ENCODE data around the gene POLQ.
A peak's percentile ranks its signal among the peaks of the same experiment; 100 is the strongest.
"Not testable (repeated sequence)": the region's sequence is repeated elsewhere in the genome, so short reads cannot be mapped to it uniquely, and the experiment has no call there.

POLQ gene

DNA sequence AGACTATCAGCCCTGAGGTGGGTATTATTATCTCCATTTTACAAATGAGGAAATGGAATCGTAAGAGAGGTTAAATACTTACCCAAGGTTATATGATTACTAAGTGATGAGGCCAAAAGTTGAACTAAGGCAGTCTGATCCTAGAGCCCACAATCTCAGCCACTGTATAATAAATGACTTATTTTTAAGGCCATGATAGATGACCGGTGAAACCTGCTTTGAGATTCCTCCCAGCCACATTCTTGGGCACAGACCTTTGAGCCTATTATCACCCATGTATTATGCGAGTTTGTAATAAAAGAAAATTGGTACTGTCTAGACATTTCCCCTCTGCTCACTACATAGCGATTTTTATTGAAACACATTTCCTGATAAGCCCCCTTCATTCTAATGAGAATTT, 37.4 kb downstream of the POLQ start:
- DNase-seq = no peak

DNA sequence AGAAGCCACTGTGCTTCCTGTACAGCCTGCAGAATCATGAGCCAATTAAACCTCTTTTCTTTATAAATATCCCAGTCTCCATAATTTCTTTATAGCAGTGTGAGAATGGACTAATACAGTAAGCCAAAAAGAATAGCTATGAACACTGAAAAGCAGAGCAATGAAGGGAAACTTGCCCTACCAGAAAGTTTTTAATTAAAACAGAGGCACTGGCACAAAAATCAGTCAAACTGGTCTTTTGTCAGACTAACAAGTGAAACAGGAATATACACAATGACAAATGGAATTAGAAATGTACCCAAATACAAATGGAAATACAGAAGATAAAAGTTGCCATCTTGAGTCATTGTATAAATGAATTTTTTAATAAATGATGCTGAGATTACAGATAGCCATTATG, 40.5 kb downstream of the POLQ start:
- no peak for DNase-seq

DNA sequence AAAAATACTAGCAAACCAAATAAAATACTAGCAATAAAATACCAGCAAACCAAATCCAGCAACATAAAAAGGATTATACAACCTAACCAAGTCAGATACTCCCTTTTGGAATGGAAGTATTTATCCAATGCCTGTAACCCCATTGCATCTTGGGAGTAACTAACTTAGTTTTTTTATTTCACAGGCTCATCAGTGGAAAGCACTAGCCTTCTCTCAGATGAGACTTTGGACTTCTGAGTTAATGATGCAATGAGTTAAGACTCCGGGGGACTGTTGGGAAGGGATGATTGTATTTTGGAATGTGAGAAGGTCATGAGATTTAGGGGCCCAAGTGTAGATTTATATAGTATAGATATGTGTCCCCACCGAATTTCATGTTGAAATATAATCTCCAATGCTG, 41.2 kb downstream of the POLQ start:
- no peak for DNase-seq

DNA sequence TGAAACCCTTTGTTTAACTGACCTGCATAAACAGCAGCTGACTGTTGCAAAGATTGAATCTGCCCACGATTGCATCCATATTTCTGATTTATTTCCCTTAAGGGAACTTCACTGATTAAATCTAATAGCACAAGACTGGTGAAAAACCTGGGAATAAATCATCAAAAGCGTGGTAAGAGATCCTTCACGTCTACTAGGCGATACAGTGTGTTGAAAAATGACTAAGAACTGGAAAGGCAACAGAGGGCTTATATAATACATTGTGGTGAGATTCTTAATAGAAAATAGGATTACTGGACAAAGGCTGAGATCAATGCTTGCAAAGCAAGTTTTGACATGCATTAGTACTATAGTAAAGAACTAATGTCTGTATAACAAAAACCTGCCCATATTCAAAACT, 49.0 kb downstream of the POLQ start:
- DNase-seq = no peak

DNA sequence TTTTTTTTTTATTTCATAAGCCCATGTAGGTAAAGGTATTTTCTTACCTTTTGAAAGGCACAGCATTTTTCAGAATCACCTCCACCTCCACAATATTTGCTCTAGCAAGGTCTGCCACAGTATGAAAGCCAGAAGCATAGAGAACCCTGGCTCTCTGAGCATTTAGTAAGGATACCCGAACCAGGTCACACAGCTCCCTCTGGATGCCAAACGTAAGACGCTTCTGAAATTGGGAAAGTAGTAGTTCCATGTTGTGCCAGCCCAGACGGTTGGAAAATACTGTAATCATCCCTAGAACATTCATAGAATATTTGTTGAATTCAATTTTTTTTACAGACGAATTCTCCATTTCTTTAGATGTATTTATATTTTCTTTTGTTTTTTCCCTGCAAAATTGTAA, 52.4 kb downstream of the POLQ start:
- DNase-seq = no peak

DNA sequence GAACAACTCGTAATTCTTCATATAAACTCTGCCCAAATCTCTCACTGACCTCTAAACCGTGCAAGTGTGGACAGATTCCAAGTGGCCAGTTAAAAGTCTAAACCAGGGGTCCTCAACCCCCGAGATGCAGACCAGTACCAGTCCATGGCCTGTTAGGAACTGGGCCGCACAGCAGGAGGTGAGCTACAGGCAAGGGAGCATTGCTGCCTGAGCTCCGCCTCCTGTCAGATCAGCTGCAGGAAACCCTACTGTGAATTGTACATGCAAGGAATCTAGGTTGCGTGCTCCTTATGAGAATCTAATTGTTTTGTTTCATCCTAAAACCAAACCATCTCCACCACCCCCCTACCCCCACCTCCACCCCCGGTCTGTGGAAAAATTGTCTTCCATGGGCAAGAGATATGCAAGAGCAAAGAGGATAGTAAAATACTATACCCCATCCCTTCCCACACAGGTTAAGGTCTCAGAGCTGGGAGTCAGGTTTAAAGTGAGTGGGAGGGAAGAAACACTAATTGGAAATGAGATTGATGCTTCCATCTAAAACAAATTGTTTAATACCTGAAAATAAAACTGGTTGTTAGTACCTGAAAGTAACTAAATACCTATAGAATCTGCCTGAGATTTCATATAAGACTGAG, 54.0 kb downstream of the POLQ start:
- DNase-seq = no peak

DNA sequence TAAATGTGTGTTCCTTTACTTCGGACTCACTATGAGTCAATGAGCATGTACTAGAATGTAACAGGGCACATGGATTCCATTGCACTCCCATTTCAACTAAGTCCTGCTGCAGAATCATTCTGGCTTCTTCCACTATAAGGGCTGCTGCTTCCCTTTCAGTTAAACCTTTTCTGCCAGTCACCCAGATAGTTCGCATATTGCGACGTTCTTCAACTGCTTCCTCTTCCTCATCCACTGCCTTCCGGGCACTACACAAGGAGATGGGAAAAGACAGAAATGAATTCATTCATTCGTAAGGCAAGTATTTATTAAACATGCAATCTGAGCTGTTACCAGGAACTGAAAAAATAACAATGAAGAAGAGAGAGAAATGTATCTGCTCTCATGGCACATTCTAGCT, 55.6 kb downstream of the POLQ start:
- DNase-seq = no peak

DNA sequence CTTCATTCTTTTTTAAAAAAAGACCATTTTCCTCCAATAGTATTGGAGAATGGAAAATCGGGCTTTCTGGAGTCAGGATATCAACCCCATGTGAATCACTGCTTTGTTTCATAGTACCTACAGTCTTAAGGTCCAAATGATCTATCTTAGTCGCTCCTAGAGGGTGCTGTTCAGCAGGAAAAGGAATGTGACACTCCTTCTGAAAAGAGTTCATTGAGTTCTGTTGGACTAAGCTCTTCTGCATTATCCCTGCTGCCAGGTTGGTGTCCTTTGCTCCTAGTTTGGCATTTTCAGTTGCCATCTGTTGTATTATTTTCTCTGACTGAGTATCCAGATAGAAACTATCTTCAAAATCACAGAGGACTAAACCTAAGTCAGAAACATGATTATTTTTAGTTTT, 57.2 kb downstream of the POLQ start:
- no peak for DNase-seq

DNA sequence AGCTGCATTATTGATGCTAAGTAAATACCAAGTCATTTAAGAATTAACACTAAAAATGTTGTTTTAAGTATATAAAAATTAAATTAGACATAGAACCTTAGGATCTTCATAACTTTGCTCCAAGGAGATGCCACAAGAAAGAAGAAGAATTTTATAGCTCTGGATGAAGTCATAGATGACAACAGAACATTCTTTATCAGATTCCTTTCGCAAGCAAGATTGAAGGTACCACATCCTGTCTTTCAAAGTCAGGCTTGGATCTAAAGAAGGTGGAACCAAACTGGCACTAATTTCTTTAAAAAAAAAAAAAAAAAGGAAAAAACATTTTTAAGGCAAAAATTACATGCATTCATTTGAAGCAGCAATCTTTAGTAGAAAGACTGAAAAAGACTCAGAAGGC, 62.5 kb downstream of the POLQ start:
- DNase-seq = no peak

DNA sequence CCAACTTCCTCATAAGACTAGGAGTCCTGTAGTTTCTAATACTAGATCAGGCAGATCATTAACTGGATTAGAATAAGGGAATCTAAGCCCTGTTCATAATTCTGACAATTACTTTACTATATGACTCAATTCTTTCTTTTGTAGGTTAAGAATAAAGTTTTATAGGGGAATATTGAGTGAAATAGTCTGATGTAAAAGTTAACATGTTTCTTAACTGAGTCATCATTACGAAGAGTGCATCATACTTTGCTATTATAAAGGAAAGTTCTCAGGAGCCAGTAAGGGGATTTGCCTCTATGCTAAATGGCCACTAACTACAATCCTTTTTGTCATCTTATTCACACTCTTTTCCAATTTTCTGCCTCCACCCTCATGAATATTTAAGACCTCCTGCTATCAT, 63.1 kb downstream of the POLQ start:
- no peak for DNase-seq

DNA sequence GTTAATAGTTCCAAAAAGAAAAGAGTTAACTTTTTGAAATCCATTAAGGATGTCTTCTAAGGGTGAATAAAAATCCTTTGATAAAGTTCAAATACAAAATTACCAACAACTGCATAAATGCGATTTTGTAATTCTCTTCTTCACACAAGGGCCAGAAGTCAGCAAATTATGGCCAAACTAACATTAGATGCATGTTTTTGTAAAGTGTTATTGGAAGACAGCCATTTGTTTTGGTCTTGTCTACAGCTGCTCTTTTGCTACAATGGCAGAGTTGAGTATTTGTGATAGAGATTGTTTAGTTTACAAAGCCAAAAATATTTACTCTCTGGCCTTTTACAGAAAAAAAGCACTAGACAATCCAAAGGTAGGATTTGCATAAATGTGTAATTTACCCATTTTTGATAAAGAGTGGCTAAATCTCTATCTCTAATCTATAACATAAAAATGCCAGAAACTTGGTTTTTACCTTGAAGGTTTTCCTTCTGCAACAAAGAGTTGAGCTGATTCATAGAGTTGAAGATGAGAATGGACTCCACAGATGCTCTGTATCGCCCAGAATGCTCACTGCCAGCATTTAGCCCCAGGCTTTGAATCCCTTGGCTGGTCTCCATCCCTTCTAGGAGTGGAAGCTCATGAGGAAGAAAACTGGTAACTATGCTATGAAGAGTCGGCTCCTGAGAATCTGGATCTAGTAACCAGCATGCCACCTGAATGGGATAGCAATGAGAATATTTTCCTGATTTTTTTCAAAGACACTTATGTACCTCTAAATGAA, 64.5 kb downstream of the POLQ start:
- DNase-seq = no peak

DNA sequence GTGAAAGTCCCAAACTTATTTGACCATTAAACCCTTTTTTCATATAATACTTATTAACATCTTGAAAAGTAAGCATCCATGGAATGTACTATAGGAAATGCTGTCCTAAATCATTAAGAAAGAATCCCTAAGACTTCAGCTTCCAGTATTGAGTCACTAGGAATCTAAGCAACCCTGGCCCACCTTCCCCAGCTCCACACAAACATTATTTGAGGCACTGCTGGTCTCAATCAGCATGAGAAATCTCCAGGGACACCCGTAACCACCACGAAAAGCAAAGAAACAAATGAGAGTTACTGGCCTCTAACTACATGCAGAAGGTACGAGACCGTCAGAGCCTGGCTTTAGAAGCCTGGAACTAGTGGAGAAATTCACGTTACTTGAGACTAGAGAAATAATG, 68.2 kb downstream of the POLQ start:
- no peak for DNase-seq

DNA sequence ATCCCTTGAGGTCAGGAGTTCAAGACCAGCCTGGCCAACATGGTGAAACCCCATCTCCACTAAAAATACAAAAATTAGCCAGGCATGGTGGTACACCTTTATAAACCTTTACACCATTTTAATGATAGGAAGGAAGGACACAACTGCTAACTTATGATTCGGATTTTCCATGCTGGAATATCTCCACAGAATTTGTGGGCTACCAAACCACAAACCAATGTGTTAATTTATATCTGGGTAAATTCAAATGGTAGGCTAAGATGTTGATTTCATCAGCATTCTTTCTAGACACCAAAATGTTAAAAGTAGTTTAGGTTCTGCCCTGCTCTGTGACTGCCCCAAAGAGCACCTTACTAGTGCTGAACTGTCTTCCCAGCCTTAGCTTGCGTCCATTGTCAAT, 72.8 kb downstream of the POLQ start:
- no peak for DNase-seq

DNA sequence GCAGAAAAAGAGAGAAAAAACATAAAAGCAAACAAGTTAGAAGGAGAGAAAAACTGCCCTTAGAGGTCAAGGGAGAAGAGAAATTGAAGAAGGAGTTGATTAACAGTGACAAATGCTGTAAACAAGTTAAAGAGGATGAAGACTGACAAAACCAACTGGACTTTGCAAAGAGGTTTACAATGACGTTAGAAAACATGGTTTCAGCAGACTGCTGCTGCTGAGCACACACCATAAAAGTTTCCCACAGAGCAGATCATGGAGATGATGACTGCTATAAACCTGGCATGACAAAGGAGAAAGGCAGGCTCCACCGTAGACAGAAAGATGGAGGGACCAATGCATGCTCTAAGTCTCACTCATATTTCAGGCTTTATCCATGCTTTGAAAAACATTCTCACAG, 78.7 kb downstream of the POLQ start:
- no peak for DNase-seq

DNA sequence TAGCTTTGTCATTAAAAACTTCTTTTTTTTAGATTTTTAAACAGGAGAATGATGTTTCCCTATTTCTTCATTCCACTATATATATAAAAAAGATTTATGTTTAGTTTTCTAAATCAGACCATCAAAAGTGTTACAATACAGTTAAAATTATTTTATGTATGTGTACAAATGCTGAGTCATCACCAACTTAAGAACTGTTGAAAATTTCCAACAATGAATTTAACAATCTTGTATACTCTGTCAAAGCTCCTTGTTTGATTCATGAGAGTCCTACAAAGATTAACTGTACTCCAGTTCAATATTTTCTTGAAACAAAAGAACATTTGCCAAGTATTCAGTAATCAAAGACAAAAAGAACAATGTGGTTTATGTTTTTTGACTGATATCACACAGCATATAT, 82.0 kb downstream of the POLQ start:
- DNase-seq = no peak

DNA sequence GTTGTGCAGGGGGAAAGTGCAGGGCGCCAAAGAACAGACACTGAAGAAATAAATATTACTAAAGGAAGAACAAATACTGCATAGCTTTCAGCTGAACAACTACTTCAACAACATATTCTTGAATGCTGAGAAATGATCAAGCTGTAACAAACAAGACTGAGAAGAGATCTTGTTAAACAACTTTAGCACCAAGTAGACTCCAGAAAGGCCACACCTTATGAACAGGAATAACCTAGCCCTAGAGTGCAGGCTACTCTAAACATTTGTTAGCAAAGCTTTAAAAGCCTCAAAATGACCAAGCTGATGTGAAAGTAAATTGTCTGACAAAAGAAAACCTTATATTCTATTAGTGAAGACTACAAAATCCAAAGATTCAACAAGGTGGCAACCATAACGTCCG, 83.2 kb downstream of the POLQ start:
- DNase-seq = no peak

DNA sequence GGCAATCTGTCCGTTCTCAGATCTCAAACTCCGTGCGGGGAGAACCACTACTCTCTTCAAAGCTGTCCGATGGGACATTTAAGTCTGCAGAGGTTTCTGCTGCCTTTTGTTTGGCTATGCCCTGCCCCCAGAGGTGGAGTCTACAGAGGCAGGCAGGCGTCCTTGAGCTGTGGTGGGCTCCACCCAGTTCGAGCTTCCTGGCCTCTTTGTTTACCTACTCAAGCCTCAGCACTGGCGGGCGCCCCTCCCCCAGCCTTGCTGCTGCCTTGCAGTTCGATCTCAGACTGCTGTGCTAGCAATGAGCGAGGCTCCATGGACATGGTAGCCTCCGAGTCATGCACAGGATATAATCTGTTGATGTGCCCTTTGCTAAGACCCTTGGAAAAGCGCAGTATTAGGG, 94.0 kb downstream of the POLQ start:
- not testable (repeated sequence) for DNase-seq

DNA sequence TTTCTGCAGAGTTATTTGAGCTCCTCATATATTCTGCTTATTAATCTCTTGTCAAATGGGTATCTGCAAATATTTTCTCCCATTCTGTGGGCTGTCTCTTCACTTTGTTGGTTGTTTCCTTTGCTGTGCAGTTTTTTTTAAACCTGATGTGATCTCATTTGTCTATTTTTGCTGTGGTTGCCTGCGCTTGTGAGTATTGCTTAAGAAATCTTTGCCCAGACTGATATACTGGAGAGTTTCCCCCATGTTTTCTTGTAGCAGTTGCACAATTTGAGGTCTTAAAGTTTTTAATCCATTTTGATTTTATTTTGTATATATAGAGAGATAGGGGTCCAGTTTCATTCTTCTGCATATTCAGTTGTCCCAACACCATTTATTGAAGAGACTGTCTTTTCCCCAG, 102.3 kb downstream of the POLQ start:
- DNase-seq = no peak

DNA sequence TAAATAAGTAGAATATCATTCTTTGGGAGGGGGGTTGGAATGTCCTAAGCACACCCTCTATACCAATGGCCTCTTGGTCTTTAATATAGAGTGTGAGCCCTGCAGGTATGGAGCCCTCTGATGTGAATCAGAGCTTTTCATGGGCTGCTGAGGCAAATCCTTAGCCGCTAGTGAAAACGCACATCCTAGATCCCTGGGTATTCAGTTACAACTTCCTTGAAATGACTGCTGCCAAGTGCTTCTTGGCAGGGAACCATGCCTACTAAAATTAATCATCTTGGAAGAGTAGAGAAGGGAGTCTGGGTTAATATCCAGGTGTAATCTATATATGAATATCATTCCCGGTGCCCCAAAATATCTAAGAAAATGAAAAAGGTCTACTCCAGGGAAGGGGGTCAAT, 109.1 kb downstream of the POLQ start:
- DNase-seq = no peak

DNA sequence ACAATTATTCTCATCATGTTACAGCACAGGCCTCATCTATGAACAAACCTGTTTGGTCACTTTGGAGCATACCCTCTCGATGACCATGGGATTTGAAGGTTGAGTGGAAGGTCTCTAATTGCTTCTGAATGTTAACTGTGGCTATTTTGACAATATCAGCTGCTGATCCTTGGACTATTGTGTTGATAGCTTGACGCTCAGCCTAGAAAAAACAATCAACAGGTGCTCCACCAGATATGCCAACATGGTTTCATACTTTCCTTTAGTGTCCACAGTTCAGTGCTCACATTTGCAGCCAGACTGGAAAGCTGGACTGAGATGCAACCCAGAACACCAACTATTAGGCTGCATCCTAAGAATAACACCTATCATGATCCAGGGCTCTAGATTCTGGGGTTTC, 109.7 kb downstream of the POLQ start:
- no peak for DNase-seq

DNA sequence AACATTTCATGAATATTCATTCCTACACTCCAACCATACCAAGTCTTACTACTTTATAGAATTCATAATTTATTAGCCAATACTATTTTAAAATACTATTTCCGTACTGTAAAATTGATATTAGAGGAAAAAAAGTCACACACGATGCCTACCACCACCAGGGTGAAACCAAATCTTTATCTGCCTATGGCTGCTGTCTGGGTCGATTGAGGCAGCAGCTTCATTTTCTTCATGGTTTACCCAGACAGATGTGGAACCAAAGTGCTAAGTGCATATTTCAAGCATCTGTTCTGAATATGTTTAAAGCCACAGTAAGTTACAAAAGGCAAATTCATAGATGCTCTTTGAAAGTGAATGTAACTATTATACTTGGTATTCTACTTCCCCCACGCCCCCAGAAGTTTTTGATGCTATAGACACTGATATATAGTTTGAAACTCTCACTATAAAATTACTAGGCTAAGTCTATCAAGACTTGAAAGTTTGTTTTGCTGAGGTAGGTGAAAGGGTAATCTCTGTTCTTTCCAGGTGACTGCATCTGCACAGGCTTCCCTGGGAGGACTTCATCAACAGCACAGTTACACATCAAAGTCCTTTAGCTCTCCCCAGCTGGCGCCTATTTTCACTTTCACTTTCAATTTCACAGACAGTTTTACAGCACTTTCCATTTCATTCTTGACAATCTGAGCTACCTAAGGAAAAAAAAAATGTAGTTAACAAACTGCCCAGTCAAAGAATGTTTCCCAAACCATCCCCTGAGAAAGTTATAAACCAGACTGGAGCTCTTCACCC, 113.9 kb downstream of the POLQ start:
- DNase-seq = peak; percentile 9

DNA sequence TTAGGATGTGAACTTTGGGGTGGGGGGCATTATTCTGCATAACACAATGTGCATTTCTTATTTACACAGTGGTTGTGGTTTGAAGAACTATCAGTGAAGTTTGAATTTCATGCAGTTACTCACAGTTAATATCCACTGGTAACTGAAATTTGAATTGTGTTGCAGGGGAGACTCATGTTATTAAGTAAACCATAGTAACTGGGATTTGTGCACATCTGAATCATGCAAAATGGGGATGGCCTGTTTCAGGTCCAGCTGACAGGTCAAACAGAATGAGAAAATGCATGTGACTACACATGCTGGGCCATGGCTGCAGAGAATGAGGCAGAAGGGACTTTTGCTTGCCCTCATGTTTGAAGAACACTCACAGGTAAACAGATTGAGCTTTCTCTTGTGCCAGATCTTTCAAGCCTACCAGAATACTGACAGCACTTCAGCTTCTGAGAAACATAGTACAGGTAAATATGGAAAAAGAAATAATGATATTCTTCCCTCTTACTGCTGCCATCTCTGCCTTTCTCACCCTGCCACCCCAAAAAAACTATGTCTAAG, 115.0 kb downstream of the POLQ start:
- no peak for DNase-seq

DNA sequence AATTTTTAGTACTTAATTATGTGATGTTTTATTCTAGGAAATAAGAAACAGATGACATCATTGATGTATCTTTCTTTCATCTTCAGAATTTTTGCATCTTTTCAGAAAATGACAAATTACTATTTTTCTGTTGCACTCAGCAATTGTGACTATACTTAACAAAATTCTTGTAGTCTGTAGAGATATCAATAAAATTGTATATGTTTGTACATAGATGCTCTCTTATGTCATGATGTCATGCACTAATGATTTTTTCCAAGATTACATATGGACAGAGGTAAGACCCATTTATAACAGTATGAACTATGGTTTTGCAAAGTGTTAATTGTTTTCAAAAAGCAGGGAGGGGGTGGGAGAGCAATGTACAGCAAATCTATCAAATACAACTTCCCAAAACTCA, 121.2 kb downstream of the POLQ start:
- DNase-seq = no peak

DNA sequence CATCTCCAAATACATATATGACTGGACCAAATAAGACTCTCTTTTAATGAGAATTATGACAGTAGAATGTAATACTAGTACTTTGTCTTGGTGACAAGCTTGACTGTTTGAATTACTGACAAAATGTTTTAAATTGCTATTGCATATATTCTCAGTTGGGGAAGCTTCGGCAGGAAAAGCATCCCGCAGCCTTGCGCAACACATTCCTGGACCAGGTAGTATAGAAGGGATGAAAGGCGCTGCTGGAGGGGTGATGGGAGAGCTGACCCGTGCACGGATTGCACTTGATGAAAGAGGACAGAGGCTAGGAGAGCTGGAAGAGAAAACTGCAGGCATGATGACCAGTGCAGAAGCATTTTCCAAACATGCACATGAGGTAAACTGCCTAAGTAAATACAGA, 127.6 kb downstream of the POLQ start:
- DNase-seq = no peak
